Activated naive CD4-positive, alpha-beta T cell treated with Interleukin-2 at 50 U/mL for 16 hours (primary cell): Measurements from ENCODE around the gene NEMP2.

Source experiments
- DNase-seq: peaks from one replicate; pipeline ENCODE4 v3.0.0-alpha.2; 2020

The NEMP2 gene

DNA sequence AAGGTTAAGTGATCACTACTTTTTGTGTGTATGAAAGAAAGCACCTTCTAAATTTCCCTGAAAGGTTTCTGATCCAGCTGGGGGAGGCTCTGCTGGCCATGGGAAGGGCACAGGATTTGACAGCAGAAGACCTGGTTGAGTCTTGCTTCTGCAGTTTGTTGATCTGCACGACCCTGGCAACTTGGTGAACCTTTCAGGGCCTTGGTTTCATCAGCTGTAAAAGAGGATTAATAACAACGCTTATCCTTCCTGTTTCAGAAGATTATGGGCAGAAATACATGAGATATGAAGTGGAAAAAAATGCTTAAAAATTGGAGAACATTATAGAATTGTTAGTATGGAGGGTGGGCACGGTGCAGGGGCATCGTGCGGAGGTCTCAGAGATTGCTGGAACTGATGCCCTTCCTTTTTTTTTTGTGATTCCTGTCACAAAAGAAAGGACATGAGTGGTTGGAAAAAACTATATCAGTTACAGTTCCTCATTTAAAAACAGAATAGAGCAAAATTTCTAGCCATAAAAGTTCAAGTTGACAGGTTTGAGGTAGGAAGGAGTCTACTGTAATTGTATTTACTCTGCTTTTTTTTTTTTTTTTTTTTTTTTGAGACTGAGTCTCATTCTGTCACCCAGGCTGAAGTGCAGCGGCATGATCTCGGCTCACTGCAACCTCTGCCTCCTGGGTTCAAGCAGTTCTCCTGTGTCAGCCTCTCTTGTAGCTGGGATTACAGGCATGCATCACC lies 79.0 kb downstream of the NEMP2 start:
- no peak for DNase-seq

DNA sequence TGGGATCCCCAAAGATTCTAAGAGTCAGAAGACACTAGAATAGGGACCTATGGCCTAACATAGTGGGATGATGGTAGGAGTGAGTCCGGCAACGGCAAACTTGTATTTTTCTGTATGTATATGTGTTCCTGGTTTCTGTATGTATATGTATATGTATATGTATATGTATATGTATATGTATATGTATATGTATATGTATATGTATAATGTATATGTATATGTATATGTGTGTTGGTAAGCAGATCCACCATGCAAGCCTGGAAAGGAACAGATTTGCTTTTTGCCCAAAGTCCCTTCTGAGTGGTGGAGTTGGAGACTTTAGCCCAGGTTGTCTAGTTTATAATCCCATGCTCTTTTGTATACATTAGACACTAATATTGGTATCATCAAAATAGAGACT lies 79.7 kb downstream of the NEMP2 start:
- DNase-seq = no peak
